Activated CD4-positive, alpha-beta T cell treated with anti-CD3 and anti-CD28 coated beads, Interleukin-2, Interleukin-4, amounts not matched to agents 100 ng/mL and 50 ng/mL, durations not matched to agents 16 hours and 8 hours (primary cell): ENCODE data around the gene GNAI3.

Experiments
- DNase-seq: peaks from one replicate; pipeline ENCODE4 v3.0.0-alpha.2; 2020; ENCODE audit warnings: low spot score

GNAI3 gene

DNA sequence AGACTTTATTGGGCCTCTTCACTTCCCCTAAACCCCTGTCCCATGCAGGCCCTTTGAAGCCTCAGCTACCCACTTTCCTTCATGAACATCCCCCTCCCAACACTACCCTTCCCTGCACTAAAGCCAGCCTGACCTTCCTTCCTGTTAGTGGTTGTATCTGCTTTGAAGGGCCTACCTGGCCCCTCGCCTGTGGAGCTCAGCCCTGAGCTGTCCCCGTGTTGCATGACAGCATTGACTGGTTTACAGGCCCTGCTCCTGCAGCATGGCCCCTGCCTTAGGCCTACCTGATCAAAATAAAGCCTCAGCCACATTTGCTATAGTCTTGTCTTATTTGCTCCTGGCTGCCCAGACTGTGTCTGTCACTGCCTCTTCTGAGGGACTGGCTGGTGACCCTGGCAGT is 113.0 kb downstream of the GNAI3 start:
- DNase-seq, result no peak

DNA sequence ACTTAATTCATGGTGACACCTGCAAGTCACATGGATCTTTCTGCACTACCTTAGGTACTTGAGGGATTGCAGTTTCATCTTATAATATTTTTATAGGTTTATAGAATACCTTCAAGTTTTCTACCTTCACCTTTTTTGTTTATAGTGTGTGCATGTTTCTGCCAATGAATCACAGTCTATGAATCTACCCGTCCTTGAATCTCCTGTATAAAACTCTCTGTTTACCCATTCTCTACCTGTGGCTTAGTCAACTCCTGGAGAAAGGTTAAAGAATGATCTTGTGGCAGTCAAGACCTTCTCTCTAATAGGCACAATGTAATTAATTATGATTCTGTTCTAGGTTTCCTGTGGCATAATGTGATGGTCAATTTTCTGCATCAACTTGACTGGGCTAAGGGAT is 116.3 kb downstream of the GNAI3 start:
- DNase-seq, result no peak

GRCh38 chr1:109667452-109668122 is 119.2 kb downstream of the GNAI3 start, which contains the start of gene GSTM2:
GSTM2 (plus strand) TSS chr1:109668057; CDS start chr1:109668116, 59 bp downstream.
- DNase-seq, result peak; percentile 77
